Measurements from ENCODE around the gene BLOC1S3. TPM values are rescaled to one million over a fixed set of nuclear protein-coding genes. Genes with fewer than 3 reads are reported as not detected.

BLOC1S3 gene
- total RNA-seq, 2 donors from 2014 or later, result 20.7 to 21.4 TPM

- H3K27me3 ChIP-seq (replicated peaks; ENCODE audit: insufficient read depth), result no peaks in the 10 kb centered on the region
- H3K4me1 ChIP-seq (ENCODE audit: control insufficient read depth in 1 of 2, low read depth in 2 of 2), result peaks cover 26 to 32% of the 10 kb centered on the region in 2 donors
- DNase-seq (ENCODE audit: low spot score) (no peak), ATAC-seq (ENCODE audit: insufficient number of reproducible peaks, low FRiP score, low read depth) (no peak)
- no peak for TF ChIP-seq CTCF (IDR thresholded peaks at IDR 0.05)
- H3K4me3 ChIP-seq, result no peak overlapping the region
- peaks cover 8% of the 10 kb centered on the region for H3K36me3 ChIP-seq
- H3K27ac ChIP-seq, result no peak overlapping the region
- no peaks in the 10 kb centered on the region for H3K9me3 ChIP-seq
These were observed 2.4 kb downstream of the BLOC1S3 start for GRCh38 chr19:45180936-45181335.

GRCh38 chr19:45182758-45183157, 4.2 kb downstream of the BLOC1S3 start:
- peaks cover 8% of the 10 kb centered on the region for H3K36me3 ChIP-seq
- ATAC-seq (ENCODE audit: insufficient number of reproducible peaks, low FRiP score, low read depth) (no peak), DNase-seq (ENCODE audit: low spot score) (no peak)
- H3K4me1 ChIP-seq (ENCODE audit: control insufficient read depth in 1 of 2, low read depth in 2 of 2), result peaks cover 20 to 24% of the 10 kb centered on the region in 2 donors
- H3K9me3 ChIP-seq, result no peaks in the 10 kb centered on the region
- TF ChIP-seq CTCF (IDR thresholded peaks at IDR 0.05), result no peak
- H3K4me3 ChIP-seq, result no peak overlapping the region
- no peaks in the 10 kb centered on the region for H3K27me3 ChIP-seq (replicated peaks; ENCODE audit: insufficient read depth)
- no peak overlapping the region for H3K27ac ChIP-seq

- no peak overlapping the region for H3K4me3 ChIP-seq
- H3K36me3 ChIP-seq, result peaks cover 8% of the 10 kb centered on the region
- DNase-seq (ENCODE audit: low spot score) (no peak), ATAC-seq (ENCODE audit: insufficient number of reproducible peaks, low FRiP score, low read depth) (no peak)
- no peaks in the 10 kb centered on the region for H3K27me3 ChIP-seq (replicated peaks; ENCODE audit: insufficient read depth)
- no peak overlapping the region for H3K27ac ChIP-seq
- TF ChIP-seq CTCF (IDR thresholded peaks at IDR 0.05), result no peak
- no peaks in the 10 kb centered on the region for H3K9me3 ChIP-seq
- H3K4me1 ChIP-seq (ENCODE audit: control insufficient read depth in 1 of 2, low read depth in 2 of 2), result peaks cover 20 to 22% of the 10 kb centered on the region in 2 donors
These were observed 5.5 kb downstream of the BLOC1S3 start for GRCh38 chr19:45184115-45184514.

- no peak overlapping the region for H3K4me3 ChIP-seq
- peaks cover 0 to under 1% of the 10 kb centered on the region in 2 donors for H3K4me1 ChIP-seq (ENCODE audit: control insufficient read depth in 1 of 2, low read depth in 2 of 2)
- no peaks in the 10 kb centered on the region for H3K9me3 ChIP-seq
- H3K36me3 ChIP-seq, result peaks cover under 1% of the 10 kb centered on the region
- no peak for TF ChIP-seq CTCF (IDR thresholded peaks at IDR 0.05)
- DNase-seq (ENCODE audit: low spot score), result no peak
- no peak for ATAC-seq (ENCODE audit: insufficient number of reproducible peaks, low FRiP score, low read depth)
- H3K27me3 ChIP-seq (replicated peaks; ENCODE audit: insufficient read depth), result no peaks in the 10 kb centered on the region
- no peak overlapping the region for H3K27ac ChIP-seq
These were observed 8.1 kb downstream of the BLOC1S3 start for GRCh38 chr19:45186509-45187334.

GRCh38 chr19:45187421-45188100, 9.0 kb downstream of the BLOC1S3 start:
- Histone ChIP-seq H3K4me3 (no peak overlapping the region), H3K36me3 (no peaks in the 10 kb centered on the region), H3K27ac (no peak overlapping the region), H3K4me1 (ENCODE audit: control insufficient read depth in 1 of 2, low read depth in 2 of 2) (no peaks in the 10 kb centered on the region), H3K27me3 (replicated peaks; ENCODE audit: insufficient read depth) (no peaks in the 10 kb centered on the region), H3K9me3 (no peaks in the 10 kb centered on the region)
- DNase-seq (ENCODE audit: low spot score), result no peak
- no peak for ATAC-seq (ENCODE audit: insufficient number of reproducible peaks, low FRiP score, low read depth)
- peak; percentile 20 for TF ChIP-seq CTCF (IDR thresholded peaks at IDR 0.05)

All from thoracic aorta (tissue), 2 donors.